Measurements from ENCODE around the gene WWTR1.

- TF ChIP-seq CTCF (conservative IDR thresholded peaks at IDR 0.05; ENCODE audit: low read depth, low read length) (no peak), EZH2phosphoT487 (IDR thresholded peaks at IDR 0.05; ENCODE audit: borderline replicate concordance, low read length) (no peak), EZH2 (IDR thresholded peaks at IDR 0.05; ENCODE audit: low read length, unreplicated experiment) (no peak)
These were observed 73.7 kb downstream of the WWTR1 start for GRCh38 chr3:149583921-149584635.

All from PC-3 (cell line).